ENCODE data around the gene SMYD4.
"Not testable (repeated sequence)": the region's sequence is repeated elsewhere in the genome, so short reads cannot be mapped to it uniquely, and the experiment has no call there.

SMYD4 gene

DNA sequence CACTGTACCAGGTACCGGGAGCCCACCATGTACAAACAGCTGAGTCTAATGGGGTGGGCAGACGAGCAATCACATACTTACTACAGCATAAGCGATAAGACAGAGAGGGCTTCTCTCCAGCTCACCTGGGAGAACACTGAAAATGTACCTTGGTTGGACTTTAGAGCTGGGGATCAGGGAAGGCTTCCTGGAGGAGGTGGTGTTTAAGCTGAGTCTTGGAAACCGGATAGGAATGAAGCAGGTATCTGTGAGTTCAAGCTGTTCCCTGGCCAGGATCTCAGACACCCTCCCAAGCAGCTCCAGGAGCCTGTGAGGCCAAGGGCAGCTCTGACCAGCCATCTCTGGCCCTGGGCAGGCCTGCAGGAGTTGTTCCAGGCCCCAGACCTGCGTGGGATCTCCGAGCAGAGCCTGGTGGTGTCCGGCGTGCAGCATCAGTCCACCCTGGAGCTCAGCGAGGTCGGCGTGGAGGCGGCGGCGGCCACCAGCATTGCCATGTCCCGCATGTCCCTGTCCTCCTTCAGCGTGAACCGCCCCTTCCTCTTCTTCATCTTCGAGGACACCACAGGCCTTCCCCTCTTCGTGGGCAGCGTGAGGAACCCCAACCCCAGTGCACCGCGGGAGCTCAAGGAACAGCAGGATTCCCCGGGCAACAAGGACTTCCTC, 75.8 kb downstream of the SMYD4 start:
- DNase-seq: no peak

DNA sequence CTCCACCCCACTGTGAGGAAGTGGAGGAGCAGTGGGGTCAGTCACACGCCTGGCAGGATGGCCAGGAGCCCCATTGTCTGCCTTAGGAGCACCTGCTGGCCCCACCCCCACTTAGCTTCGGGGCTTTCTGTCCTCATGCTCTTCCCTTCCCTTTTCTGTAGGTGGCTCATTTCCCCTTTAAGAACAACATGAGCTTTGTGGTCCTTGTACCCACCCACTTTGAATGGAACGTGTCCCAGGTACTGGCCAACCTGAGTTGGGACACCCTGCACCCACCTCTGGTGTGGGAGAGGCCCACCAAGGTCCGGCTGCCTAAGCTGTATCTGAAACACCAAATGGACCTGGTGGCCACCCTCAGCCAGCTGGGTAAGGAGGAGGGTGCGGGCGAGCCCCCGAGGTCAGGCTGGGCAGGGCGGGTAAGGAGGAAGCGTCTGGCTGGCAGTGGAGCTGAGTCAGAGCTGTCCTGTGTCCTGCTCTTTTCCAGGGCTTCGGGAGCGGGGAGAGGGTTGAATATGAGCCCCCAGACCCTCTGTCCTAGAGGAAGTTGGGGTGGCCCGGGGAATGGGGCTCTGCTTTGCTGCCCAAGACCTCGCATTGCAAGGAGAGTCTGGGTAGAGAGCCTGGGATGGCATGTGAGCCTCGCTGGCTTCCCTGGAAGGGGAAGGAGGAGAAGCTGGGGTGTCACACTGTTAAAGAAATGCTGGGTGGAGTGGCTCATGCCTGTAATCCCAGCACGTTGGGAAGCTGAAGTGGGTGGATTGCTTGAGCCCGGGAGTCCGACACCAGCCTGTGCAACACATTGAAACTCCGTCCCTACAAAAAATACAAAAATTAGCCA, 77.1 kb downstream of the SMYD4 start:
- DNase-seq: no peak

DNA sequence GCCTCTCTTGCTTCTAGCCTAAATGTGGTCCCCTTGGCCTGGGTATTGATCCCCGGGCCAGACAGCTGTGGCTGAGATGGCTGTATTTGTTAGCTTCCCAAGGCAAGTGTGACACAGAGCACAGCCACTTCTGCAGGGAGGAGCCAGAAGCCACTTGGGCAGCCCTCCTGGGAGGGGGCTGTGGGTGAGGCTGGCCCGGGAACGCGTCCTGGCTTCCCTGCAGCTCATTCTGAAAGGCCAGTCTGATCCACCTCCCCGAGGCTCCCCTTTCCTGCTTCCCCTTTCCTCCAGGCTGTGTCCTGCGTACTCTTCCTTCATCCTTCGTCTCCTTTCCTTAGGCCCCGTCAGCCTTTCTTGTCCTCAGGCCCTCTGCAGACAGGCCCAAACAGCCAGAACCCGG, 79.1 kb downstream of the SMYD4 start:
- DNase-seq: no peak

DNA sequence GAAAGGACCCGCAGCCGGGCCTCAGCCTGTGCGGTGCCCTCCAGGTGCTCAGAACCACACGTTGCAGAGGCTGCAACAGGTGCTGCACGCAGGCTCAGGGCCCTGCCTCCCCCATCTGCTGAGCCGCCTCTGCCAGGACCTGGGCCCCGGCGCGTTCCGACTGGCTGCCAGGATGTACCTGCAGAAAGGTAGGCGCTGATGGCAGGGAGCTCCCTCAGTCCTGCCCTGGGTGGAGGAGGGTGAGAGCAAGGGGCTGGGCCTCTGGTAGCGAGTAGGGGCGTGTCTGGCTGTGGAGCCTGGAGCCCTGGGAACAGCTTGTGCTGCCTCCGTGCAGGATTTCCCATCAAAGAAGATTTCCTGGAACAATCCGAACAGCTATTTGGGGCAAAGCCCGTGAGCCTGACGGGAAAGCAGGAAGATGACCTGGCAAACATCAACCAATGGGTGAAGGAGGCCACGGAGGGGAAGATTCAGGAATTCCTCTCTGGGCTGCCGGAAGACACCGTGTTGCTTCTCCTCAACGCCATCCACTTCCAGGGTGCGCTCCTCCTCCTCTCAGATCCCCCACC, 82.6 kb downstream of the SMYD4 start:
- DNase-seq: no peak

DNA sequence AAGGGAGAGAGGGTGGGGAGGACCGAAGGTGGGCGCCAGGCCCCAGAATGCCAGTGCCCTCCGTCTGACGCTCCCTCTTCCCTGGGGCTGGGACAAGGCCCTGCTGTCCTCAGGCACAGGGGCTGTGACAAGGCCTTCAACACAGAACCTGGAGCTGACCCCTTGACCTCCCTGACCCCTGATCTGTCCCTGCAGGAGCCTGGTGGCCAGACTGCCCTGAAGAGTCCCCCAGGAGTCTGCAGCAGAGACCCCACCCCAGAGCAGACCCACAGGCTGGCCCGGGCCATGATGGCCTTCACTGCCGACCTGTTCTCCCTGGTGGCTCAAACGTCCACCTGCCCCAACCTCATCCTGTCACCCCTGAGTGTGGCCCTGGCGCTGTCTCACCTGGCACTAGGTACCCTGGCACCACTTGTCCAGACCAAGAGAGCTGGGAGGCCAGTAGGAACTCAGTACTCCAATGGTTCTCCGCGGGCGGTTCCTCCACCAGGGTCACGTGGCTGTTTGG, 84.1 kb downstream of the SMYD4 start:
- DNase-seq: no peak

DNA sequence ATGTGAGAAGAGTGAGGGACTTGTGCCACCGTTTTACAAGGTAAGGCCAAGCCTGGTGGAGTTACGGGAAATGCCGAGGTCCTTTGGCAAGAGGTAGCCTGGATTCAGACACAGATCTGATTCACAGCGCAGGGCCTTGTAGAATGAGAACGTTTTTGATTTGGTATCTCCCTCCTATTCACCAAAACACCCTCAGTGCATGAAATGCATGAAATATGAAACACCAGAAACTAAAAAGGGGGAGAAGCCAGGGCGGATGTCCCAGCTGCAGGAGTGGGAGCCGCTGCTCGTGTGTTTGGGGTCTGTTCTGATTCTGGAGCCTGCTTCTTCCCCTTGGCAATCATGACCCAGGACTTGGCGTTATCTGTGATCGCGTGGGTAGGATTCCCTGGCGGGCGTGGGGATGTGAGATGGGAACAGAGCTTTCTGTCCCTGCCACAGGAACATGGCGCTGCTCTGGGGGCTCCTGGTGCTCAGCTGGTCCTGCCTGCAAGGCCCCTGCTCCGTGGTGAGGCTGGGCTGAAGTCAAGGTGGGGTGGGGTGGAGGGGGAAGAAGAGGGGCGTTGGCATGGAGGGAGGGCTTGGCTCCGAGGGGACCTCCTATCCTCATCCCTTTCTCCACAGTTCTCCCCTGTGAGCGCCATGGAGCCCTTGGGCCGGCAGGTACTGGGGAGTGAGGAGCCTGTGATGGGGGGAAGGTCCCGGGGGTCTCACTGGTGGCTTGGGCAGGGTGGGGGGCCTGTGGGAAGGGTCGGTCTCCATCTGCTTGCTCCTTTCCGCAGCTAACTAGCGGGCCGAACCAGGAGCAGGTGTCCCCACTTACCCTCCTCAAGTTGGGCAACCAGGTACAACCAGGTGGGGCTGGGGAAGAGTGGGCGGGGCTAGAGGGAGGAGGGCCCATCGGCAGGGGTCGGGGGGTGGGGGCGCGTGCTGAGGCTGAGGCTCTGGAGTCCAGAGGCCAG, 84.9 kb downstream of the SMYD4 start:
- no peak for DNase-seq

DNA sequence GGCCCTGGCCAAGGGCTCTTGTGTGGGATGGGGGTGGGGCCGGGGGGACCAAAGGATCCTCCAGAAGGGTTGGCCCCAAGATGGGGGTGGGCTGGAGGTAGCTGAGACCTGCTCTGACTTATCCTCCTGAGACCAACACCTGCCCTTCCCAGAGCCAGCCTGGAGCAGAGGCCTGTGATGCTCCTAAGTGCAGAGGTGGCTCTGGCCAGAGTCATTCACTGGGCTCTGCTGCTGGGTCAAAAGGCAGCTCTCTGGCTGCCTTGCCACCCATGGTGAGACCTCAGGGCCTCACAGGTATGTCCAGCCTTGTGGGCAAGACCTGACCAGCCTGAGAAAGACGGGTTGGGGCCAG, 86.6 kb downstream of the SMYD4 start:
- DNase-seq: no peak

DNA sequence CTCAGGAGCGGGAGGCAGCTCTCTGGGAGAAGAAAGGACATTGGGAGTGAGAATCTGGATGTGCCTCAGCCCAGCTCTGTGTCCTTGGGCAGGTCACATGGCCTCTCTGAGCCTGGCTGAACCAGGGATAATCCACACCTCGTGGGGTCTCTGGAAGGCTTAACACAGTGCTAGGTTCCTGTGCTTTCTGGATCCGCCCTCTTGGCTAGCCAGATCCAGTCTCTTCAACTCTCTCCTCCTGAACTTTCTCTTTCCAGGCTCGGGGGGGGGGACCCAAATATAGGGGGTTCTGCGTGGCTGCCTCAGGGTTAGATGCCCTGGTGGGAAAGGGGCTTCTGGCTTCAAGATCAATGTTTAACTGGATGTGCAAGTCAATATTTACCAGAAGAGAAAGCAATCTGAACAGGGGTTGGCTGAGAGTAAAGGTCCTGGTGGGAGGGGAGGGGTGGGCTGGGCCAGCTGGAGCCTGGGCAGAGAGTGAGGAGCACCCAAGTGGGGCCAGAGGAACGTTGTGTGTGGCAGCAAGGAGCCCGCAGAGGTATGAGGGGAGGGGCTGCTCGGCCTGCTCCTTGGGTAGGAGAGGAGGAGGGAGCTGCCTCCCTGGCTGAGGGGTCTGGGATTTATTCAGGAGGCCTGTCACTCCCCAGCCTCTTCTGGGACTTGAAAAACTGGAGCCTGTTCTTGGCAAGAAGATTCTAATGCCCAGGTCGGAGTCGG, 87.2 kb downstream of the SMYD4 start, which contains the start of gene SERPINF2:
Gene SERPINF2 (plus strand): TSS at position 501 of the 717 bp plus-strand sequence. CDS start 2,125 bp downstream, outside the sequence.
- no peak for DNase-seq

DNA sequence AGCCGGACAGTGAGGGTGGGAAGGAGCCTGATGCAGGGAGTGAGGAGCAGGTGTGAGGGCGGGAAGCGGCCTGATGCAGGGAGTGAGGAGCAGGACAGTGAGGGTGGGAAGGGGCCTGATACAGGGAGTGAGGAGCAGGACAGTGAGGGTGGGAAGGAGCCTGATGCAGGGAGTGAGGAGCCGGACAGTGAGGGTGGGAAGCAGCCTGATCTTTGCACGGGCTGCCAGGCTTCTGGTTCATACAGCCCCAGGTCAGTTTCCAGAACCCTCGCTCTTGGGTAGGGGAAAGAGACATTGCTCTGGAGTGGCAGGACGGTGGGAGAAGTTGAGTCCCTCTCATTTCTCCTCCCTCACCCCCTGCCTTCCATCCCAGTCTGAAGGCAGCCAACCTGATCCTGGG, 87.8 kb downstream of the SMYD4 start:
- DNase-seq: not testable (repeated sequence)

DNA sequence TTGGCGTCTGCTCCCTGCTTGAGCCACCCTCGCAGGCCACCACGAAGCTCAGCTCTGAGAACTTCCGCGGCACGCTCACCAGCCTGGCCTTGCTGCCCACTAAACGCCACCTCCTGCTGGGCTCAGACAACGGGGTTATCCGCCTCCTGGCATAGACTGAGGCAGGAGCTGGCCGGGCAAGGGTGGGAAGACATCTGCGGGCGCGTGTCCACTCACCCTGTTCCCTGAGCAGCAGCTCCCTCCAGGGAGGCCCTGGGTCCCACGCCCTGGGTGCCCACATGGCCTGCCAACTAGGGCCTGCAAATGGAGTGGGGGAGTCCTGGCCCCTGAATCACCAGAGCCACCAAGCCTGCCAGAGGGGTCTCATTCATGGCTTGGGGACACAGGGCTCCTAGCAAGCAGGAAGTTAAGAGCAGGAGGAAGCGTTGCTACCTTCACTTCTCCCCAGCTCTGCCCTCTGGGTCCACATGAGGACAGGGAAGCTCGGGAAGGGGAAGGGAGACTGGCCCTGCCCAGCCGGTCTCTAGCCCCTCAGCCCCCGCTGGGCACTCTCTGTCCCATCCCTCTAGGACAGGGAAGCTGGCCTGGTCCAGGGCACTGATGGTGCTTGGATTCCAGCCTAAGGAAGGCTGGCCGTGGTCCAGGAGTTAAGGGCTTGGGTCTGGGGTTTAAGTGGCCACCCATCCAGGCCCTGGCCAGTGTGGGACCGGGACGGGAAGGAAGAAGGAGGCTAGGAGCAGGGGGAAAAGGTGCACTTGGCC, 92.0 kb downstream of the SMYD4 start:
- DNase-seq: no peak

DNA sequence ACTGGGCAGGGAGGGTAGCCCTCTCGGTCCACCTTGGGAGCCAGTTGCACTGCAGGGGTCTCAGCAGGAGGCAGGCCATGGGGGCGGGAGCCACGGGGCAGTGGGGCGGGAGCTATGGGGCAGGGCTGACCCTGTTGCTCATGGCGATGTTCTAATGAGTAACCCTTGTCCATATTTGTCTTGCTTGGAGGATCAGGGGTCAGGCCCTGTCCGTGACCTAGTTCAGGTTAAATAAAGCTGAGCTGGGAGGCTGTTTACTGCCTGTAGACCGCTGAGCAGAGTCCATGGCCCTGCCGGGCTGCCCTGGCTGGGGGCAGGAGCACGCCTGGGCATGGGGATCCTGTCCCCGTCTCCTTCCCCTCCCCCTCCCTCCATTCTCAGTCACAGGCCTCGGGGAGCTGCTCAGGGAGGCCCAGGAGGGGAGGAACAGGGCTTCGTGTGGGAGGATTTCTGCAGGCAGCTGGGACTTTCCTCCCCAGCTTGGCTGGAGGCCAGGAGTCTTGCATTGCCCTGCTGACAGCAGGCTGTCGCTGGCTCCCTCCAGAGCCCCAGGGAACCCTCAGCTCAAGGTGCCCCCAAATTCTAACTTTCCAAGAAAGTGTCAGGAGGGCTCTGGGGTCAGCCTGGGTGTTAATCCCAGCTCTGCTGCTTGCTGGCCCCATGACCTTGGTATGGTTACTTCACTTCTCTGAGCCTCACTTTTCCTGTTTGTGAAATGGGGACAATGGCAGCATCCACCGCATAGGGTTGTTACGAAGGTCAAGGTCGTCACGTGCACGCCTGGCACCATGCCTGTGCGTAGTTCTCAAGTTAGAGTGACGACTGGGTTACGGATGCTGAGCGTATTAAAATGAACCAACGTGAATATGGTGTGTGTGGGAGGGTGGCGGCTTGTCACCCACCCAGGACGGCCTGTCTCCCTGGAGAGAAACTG, 93.1 kb downstream of the SMYD4 start:
- no peak for DNase-seq

DNA sequence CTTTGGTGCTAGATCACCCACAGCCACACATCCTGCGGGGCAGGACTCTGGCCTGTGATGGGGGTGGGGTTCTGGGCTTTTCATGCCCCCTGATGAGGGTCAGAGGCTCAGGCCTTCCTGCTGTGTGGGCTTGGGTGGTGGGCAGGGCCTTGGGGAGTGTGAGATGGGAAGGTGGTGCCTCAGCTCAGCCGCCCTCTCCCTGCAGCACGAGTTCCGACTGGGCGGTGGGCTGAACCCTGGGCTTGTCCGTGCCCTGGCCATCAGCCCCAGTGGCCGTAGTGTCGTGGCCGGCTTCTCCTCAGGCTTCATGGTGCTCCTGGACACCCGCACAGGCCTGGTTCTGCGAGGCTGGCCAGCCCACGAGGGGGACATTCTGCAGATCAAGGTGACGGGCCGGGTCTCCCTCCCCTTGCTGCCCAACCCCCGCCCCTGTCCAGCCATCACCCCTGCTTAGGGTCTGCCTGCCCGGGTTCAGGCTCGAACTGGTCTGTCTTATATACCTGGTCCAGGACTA, 93.8 kb downstream of the SMYD4 start:
- no peak for DNase-seq

DNA sequence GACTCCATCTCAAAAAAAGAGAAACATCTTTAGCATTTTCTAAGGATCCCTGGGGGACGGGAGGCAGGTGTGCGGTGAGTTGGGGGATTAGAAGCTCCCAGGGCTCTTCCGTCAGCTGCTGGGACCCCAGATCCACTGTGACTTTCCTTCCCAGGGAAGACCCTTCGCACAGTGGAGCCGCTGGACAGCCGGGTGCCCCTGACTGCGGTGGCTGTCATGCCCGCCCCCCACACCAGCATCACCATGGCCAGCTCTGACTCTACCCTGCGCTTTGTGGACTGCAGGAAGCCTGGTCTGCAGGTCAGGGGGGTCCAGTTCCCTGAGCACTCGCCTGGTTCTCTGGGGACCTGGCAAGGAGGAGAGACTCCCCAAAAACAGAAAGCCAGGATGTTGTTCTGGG, 94.3 kb downstream of the SMYD4 start:
- DNase-seq: no peak

DNA sequence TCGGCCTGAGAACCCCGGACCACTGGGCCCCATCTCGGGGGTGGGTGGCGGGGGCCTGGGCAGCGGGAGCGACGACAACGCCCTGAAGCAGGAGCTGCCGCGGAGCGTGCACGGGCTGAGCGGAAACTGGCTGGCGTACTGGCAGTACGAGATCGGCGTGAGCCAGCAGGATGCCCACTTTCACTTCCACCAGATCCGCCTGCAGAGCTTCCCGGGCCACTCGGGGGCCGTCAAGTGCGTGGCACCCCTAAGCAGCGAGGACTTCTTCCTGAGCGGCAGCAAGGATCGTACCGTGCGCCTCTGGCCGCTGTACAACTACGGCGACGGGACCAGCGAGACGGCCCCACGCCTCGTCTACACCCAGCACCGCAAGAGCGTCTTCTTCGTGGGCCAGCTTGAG, 95.9 kb downstream of the SMYD4 start:
- DNase-seq: no peak

DNA sequence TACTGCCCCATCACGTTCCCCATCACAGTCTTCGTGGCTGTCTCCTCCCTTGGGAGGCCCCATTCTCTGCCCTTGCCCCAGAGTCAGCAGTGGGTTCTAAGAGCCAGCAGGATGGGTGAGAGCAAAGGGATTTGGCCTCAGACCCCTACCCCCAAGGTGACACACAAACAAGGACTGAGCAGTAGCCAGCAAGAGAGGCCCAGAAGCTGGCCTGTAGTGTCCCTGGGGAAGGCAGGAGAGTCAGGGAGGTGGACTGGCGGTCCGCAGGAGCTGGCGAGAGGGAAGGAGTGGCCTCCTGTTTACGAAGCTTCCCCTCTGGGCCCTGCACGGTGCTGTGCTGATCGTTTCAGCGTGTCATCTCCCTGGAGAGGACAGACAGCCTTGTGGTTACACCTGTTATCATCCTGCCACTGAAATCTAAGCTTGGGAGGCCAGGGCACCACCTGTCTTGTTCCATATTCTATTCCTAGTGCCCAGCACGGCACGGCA, 96.8 kb downstream of the SMYD4 start:
- no peak for DNase-seq

DNA sequence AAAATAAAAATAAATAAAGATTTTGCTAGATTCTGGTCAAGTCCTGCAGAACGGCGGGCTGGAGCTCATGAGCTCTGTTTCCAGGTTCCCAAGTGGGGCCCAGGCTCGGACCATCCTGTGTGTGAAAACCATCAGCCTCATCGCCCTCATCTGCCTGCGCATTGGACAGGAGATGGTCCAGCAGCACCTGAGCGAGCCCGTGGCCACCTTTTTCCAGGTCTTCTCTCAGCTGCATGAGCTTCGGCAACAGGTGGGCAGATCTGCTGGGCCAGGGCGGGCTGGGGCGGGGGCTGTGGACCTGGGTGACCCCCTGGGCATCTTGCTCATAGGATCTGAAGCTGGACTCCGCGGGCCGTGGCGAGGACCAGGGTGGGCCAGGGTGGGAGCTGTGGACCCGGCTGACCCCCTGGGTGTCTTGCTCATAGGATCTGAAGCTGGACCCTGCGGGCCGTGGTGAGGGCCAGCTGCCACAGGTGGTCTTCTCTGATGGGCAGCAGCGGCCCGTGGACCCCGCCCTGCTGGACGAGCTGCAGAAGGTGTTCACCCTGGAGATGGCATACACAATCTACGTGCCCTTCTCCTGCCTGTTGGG, 97.4 kb downstream of the SMYD4 start:
- no peak for DNase-seq

DNA sequence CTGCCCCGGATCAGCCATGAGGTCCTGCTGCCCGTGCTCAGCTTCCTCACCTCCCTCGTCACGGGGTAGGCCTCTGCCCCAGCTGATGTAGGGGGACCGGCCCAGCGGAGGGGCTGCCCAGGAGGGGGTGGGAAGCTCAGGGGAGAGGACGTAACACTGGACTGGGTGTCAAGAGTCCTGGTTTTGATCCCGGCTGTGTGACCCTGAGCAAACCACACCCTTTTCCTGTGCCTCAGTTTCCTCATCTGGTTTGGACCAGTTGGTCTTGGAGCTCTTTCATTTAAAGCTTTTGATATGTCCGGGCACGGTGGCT, 98.6 kb downstream of the SMYD4 start:
- DNase-seq: no peak

DNA sequence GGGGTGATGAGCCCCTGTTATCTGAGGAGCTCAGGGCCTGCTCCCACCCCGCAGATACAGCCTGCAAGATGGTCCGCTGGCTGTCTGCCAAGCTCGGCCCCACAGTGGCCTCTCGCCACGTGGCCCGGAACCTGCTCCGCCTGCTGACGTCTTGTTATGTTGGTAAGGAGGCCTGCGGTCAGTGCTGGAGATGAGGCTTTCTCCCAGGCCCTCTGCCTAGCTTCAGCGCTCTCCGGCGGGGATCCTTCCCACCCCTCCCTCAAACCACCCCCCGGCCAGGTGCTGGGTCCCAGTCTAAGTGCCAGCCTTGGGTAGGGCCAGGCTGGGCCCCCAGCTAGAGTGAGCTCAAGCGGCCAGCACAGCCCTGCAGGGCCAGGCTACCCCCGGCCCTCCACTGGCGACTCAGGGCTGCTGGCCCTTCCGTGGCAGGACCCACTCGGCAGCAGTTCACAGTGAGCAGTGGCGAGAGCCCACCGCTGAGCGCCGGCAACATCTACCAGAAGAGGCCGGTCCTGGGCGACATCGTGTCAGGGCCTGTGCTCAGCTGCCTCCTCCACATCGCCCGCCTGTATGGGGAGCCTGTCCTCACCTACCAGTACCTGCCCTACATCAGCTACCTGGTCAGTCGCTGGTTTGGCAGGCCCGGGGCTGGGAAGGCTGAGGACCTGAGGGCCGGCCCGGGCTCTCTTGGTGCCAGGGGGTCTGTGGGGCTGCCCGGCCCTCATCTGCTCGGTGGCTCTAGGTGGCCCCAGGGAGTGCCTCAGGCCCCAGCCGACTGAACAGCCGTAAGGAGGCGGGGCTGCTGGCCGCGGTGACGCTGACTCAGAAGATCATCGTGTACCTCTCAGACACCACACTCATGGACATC, 99.1 kb downstream of the SMYD4 start:
- no peak for DNase-seq

DNA sequence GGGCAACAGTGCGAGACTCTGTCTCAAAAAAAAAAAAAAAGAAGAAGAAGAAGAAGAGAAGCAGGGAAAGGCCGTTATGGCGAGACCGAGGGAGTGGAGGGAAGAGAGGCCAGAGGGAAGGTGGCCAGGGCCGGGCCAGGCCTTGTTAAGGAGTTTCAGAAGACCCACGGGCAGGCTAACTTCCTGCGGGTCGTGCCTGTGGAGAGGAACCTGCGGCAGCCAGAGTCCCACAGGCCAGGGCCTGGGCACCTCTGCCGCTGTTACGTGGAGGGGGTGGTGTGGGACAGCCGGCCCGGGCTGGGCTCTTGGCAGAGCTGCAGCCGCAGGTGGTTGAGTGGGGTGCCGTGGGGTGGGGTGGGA, 99.8 kb downstream of the SMYD4 start:
- DNase-seq: no peak
